ENCODE measurements around the gene FDPS. TPM values are rescaled to one million over a fixed set of nuclear protein-coding genes. Genes with fewer than 3 reads are reported as not detected.
A peak's percentile ranks its signal among the peaks of the same experiment; 100 is the strongest.

The FDPS gene
- total and polyA plus RNA-seq, 11 donors = 63.7 to 120 (median 77.6) TPM

DNA sequence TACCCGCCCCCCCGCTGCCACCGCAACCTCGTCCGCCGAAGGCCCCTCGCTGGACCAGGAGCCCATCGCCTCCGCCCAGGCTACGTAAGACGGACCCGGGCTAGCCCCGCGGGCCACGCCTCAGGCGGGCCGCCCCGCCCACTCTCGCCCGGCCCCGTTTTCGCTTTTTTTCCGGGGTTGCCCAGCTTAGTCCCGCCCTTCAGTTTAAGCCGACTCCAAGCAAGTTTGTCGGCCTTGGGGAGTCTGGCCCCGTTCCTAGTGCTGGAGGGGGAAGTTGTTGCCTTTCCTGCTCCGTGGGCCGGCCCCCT, 15.0 kb downstream of the FDPS start:
- no peaks in the 10 kb centered on the region for H3K27me3 ChIP-seq
- TF ChIP-seq, protein P1, sequence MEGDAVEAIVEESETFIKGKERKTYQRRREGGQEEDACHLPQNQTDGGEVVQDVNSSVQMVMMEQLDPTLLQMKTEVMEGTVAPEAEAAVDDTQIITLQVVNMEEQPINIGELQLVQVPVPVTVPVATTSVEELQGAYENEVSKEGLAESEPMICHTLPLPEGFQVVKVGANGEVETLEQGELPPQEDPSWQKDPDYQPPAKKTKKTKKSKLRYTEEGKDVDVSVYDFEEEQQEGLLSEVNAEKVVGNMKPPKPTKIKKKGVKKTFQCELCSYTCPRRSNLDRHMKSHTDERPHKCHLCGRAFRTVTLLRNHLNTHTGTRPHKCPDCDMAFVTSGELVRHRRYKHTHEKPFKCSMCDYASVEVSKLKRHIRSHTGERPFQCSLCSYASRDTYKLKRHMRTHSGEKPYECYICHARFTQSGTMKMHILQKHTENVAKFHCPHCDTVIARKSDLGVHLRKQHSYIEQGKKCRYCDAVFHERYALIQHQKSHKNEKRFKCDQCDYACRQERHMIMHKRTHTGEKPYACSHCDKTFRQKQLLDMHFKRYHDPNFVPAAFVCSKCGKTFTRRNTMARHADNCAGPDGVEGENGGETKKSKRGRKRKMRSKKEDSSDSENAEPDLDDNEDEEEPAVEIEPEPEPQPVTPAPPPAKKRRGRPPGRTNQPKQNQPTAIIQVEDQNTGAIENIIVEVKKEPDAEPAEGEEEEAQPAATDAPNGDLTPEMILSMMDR (IDR thresholded peaks at IDR 0.05) = no peak
- TF ChIP-seq POLR2A (IDR thresholded peaks at IDR 0.05) = no peak
- peaks cover 0 to 38% (median 26%) of the 10 kb centered on the region in 9 donors for H3K36me3 ChIP-seq
- H3K4me1 ChIP-seq = peaks cover 6 to 51% (median 31%) of the 10 kb centered on the region in 12 donors
- ATAC-seq = peak; percentile 67 to 76 (median 72)
- DNase-seq = peak; percentile 90 to 94 (median 92)
- intact Hi-C loops (cut with DNase I) = loop anchor here (1.0 to 10.0 kb wide), 15 partner anchors 15 to 269 kb away; partner anchors contain the start of genes HCN3 (in 8 of the 10), FDPS (in 3 of the 10), ASH1L (in 2 of the 10) and CLK2 (in 1 of the 10)
- WGBS, 4 donors = 0 to 1% (median 0%) methylated on average over 13 to 29 of the region's 29 CpGs
- no peaks in the 10 kb centered on the region for H3K9me3 ChIP-seq
- H3K27ac ChIP-seq = peak overlapping the region; percentile 92 to 99 (median 95)
- peak overlapping the region; percentile 49 to 93 (median 80) for H3K4me3 ChIP-seq

DNA sequence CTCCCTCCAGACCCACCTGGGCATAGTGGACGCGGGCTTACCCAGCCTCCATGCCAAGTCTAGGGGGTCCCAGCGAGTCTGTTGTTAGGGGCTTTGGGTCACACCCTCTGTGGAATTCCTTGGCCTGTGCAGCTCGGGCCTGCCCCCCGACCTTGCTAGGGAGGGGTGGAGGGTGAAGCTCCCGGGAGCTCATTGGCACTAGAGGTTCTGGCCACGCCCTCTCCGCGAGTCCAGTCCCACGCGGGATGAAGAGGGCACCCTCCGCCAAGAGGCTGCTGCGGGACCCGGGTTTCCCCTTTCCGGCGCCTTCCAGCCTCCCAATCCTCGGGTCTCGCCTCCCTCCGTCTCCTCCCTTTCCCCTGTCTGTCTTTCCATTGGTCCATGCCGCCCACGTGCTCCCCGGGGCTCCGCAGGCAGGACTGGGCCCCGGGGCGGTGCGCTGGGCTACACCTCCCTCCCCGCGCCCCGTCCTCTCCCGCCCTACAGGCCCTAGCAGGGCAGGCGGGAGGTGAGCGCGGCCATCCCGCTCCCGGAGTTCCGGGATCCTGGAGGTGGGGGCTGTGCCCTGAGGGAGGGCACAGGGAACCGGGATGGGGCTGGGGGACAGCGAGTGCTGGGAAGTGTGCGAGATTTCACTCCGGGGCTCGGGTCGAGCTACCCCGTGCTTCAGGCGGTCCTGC, 15.5 kb downstream of the FDPS start:
- Histone ChIP-seq H3K4me3 (peak overlapping the region; percentile 53 to 93 (median 80)), H3K9me3 (no peaks in the 10 kb centered on the region), H3K27ac (peak overlapping the region; percentile 92 to 99 (median 95)), H3K4me1 (peaks cover 6 to 51% (median 31%) of the 10 kb centered on the region in 12 donors), H3K27me3 (no peaks in the 10 kb centered on the region), H3K36me3 (peaks cover 0 to 38% (median 27%) of the 10 kb centered on the region in 9 donors)
- intact Hi-C loops (cut with DNase I) = loop anchor here in 9 of 10 donors (1.0 to 10.0 kb wide), 9 partner anchors 47 to 268 kb away; partner anchors contain the start of genes HCN3 (in 6 of the 9), ASH1L (in 2 of the 9), CLK2 (in 1 of the 9) and MTX1 (in 1 of the 9)
- peak; percentile 97 to 98 (median 97) for DNase-seq
- ATAC-seq = peak; percentile 85 to 91 (median 90)
- WGBS, 4 donors = 0% methylated on average over 30 to 44 of the region's 44 CpGs
- TF ChIP-seq POLR2A (IDR thresholded peaks at IDR 0.05) = peak in 1 of 2 donors; percentile 90
- TF ChIP-seq, protein P1 (IDR thresholded peaks at IDR 0.05) = no peak

DNA sequence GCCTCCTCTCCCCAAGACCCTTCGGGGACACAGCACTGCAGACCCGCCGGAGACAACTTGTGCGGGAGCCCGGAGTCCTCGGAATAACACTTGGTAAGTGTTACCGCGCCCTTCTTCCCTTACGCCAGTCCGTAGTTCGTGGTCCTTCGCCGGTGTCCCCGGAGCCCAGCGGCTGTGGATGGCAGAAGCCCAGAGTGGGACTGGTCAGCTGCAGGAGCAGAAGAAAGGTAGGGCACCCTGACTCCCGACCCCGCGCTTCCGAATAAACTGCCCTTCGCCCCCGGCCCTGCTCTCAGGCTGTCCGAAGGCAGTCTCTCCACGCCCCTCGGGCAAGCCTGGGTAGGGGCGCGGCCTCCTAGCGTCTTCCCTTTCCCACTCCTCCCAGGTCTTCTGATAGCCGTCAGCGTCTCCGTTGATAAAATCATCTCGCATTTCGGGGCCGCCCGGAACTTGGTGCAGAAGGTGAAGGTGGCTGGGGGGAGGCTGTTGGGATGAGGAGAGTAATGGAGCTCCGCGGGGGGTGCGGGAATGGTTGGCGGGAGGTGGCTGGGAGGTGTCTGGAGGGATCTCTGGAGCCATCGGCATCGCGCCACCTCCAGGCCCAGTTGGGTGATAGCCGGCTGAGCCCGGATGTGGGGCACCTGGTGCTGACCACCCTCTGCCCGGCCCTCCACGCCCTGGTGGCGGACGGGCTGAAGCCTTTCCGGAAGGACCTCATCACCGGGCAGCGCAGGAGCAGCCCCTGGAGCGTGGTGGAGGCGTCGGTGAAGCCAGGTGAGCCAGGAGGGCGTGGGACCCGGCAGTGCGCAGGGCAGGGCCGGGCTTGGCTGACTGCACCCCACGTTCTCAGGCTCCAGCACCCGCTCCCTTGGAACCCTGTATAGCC, 16.3 kb downstream of the FDPS start:
- no peak for ATAC-seq
- peaks cover 0 to 41% (median 35%) of the 10 kb centered on the region in 9 donors for H3K36me3 ChIP-seq
- DNase-seq = peak; percentile 43 to 80 (median 64)
- H3K27ac ChIP-seq = peak overlapping the region in 11 of 12 donors; percentile 92 to 99 (median 95)
- intact Hi-C loops (cut with DNase I) = loop anchor here in 9 of 10 donors (1.0 to 10.0 kb wide), 9 partner anchors 48 to 267 kb away; partner anchors contain the start of genes HCN3 (in 6 of the 9), ASH1L (in 2 of the 9), CLK2 (in 1 of the 9) and MTX1 (in 1 of the 9)
- no peak for TF ChIP-seq POLR2A (IDR thresholded peaks at IDR 0.05)
- TF ChIP-seq, protein P1 (IDR thresholded peaks at IDR 0.05) = peak in 7 of 12 donors; percentile 6 to 41 (median 19)
- H3K4me1 ChIP-seq = peaks cover 6 to 49% (median 30%) of the 10 kb centered on the region in 12 donors
- no peaks in the 10 kb centered on the region for H3K27me3 ChIP-seq
- WGBS, 4 donors = 9 to 20% (median 16%) methylated on average over 24 to 59 of the region's 59 CpGs
- H3K9me3 ChIP-seq = no peaks in the 10 kb centered on the region
- H3K4me3 ChIP-seq = peak overlapping the region; percentile 53 to 93 (median 80)

Data from heart left ventricle (tissue), 16 donors.